ENCODE results near the gene BTBD3.

Gene BTBD3

GRCh38 chr20:11918981-11919380 lies 1.3 kb downstream of the BTBD3 start:
- DNase-seq = no peak

- DNase-seq = no peak
Observed at GRCh38 chr20:11919581-11919980, 1.9 kb downstream of the BTBD3 start.

GRCh38 chr20:11920083-11920482 lies 2.4 kb downstream of the BTBD3 start:
- DNase-seq = no peak

- DNase-seq = no peak
Observed at GRCh38 chr20:11921321-11921720, 3.6 kb downstream of the BTBD3 start.

- no peak for DNase-seq
Observed at GRCh38 chr20:11922561-11922960, 4.9 kb downstream of the BTBD3 start.

GRCh38 chr20:11924923-11925322 lies 7.2 kb downstream of the BTBD3 start:
- no peak for DNase-seq

GRCh38 chr20:11926292-11926998 lies 8.8 kb downstream of the BTBD3 start:
- DNase-seq = no peak

- DNase-seq = no peak
Observed at GRCh38 chr20:11929947-11930346, 12.3 kb downstream of the BTBD3 start.

- DNase-seq = no peak
Observed at GRCh38 chr20:11935212-11936154, 17.8 kb downstream of the BTBD3 start.

GRCh38 chr20:11936157-11936556 lies 18.5 kb downstream of the BTBD3 start:
- DNase-seq = no peak

GRCh38 chr20:11937230-11937629 lies 19.5 kb downstream of the BTBD3 start:
- DNase-seq = no peak

GRCh38 chr20:11941593-11942246 lies 24.0 kb downstream of the BTBD3 start:
- DNase-seq = no peak

GRCh38 chr20:11943778-11944177 lies 26.1 kb downstream of the BTBD3 start:
- DNase-seq = no peak

- no peak for DNase-seq
Observed at GRCh38 chr20:11948806-11949205, 31.1 kb downstream of the BTBD3 start.

- no peak for DNase-seq
Observed at GRCh38 chr20:11949711-11950110, 32.0 kb downstream of the BTBD3 start.

- no peak for DNase-seq
Observed at GRCh38 chr20:11951696-11952095, 34.0 kb downstream of the BTBD3 start.

GRCh38 chr20:11952639-11953038 lies 34.9 kb downstream of the BTBD3 start:
- DNase-seq = no peak

GRCh38 chr20:11957911-11958310 lies 40.2 kb downstream of the BTBD3 start:
- DNase-seq = no peak

GRCh38 chr20:11958855-11959254 lies 41.2 kb downstream of the BTBD3 start:
- no peak for DNase-seq

- DNase-seq = no peak
Observed at GRCh38 chr20:11965602-11966001, 47.9 kb downstream of the BTBD3 start.

- DNase-seq = no peak
Observed at GRCh38 chr20:11966186-11966585, 48.5 kb downstream of the BTBD3 start.

- DNase-seq = no peak
Observed at GRCh38 chr20:11970243-11970836, 52.6 kb downstream of the BTBD3 start.

GRCh38 chr20:11972478-11972877 lies 54.8 kb downstream of the BTBD3 start:
- no peak for DNase-seq

Data from OCI-M1 (cell line).